ENCODE measurements around the gene QRFP. TPM values are rescaled to one million over a fixed set of nuclear protein-coding genes. Genes with fewer than 3 reads are reported as not detected.

The QRFP gene
- total RNA-seq, 1 donor, result not detected

GRCh38 chr9:130936285-130937117 lies 39.9 kb upstream of the QRFP start:
- peaks cover 10% of the 10 kb centered on the region for H3K4me1 ChIP-seq (ENCODE audit: insufficient read depth, low read length)
- H3K27me3 ChIP-seq (ENCODE audit: insufficient read depth, low read length), result peaks cover 40% of the 10 kb centered on the region
- no peak overlapping the region for H3K4me3 ChIP-seq (ENCODE audit: low read length)
- H3K9me3 ChIP-seq (ENCODE audit: low read depth, low read length), result no peaks in the 10 kb centered on the region

DNA sequence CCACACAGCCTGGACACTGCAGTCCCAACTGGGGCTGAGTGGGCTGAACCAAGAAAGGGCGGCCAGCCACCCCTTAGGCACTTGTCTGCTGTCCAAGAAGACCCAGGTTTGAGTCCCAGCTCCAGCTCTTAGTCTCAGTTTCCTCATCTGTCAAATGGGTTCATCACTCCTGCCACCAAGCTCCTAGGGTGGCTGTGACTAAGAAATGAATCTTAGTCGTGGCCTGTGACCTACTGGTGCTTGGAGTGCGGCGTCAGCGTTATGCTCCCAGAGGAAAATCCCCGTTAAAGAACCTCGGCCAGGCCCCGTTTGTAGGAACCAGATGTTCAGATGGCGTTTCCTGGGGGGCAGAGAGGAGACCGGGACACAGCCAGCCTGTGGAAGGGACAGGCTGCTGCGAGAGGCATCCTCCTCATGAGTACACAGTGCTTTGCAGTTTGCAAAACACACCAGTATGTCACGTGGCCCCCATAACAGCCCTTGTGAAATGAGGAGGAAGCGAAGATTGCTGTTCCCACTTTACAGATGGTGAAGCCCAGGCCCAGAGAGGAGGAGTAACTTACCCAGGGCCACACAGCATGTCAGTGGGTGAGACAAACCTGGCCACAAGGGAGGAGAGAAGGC lies 39.1 kb upstream of the QRFP start:
- H3K4me3 ChIP-seq (ENCODE audit: low read length), result no peak overlapping the region
- no peaks in the 10 kb centered on the region for H3K9me3 ChIP-seq (ENCODE audit: low read depth, low read length)
- H3K27me3 ChIP-seq (ENCODE audit: insufficient read depth, low read length), result peaks cover 33% of the 10 kb centered on the region
- peaks cover 6% of the 10 kb centered on the region for H3K4me1 ChIP-seq (ENCODE audit: insufficient read depth, low read length)

GRCh38 chr9:130934702-130935647 lies 38.4 kb upstream of the QRFP start:
- H3K27me3 ChIP-seq (ENCODE audit: insufficient read depth, low read length), result peaks cover 26% of the 10 kb centered on the region
- H3K4me1 ChIP-seq (ENCODE audit: insufficient read depth, low read length), result peaks cover 6% of the 10 kb centered on the region
- H3K9me3 ChIP-seq (ENCODE audit: low read depth, low read length), result no peaks in the 10 kb centered on the region

GRCh38 chr9:130934246-130934645 lies 37.6 kb upstream of the QRFP start:
- H3K4me3 ChIP-seq (ENCODE audit: low read length), result no peak overlapping the region
- peaks cover 5% of the 10 kb centered on the region for H3K4me1 ChIP-seq (ENCODE audit: insufficient read depth, low read length)
- H3K9me3 ChIP-seq (ENCODE audit: low read depth, low read length), result no peaks in the 10 kb centered on the region
- peaks cover 26% of the 10 kb centered on the region for H3K27me3 ChIP-seq (ENCODE audit: insufficient read depth, low read length)

More at GRCh38 chr9:130934702-130935647, 38.4 kb upstream of the QRFP start:
- no peak overlapping the region for H3K4me3 ChIP-seq (ENCODE audit: low read length)

DNA sequence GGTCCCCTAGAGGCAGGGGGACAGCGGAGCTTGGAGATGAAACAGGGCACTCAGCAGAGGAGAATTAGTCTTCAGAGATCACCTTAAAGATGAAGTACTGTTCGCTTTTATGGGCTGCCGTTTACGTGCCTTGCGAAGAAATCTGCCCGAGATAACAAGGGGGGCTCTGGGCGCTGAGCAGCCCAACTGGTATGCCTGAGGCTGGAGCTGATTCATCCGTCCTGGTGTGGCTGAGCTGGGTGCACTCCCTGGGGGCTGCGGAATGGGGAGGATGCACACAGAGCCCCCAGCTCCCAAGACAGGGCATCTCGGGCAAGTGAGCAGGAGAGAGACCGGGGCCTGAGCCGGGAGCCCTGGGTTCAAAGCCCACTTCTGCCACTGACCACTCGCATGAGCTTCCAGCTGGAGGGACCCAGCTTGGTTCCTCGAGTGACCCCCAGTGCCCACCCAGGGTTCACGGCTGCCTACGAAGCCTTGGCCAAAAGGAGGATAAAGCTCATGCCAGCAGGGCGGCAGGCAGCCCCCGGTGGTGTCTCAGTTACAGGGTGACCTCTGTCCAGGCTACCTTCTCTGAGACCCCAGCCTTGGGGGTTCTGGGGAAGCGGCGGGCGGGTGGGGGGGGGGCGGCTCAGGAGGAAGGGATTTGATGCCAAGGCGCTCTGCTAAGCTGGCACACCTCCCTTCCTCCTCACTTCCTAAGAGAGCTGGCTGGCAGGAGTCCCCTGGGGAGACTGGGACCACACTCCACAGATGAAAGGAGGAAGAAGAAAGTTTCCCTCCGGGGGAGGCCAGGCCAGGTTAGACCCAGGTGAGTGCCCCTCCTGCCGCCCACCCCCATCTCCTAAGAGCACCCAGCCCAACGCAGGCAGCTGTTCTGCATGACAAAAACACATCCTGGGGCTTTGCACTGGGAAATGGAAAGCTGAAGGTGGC lies 36.8 kb upstream of the QRFP start:
- no peaks in the 10 kb centered on the region for H3K9me3 ChIP-seq (ENCODE audit: low read depth, low read length)
- H3K4me1 ChIP-seq (ENCODE audit: insufficient read depth, low read length), result no peaks in the 10 kb centered on the region
- no peak overlapping the region for H3K4me3 ChIP-seq (ENCODE audit: low read length)
- peaks cover 26% of the 10 kb centered on the region for H3K27me3 ChIP-seq (ENCODE audit: insufficient read depth, low read length)

DNA sequence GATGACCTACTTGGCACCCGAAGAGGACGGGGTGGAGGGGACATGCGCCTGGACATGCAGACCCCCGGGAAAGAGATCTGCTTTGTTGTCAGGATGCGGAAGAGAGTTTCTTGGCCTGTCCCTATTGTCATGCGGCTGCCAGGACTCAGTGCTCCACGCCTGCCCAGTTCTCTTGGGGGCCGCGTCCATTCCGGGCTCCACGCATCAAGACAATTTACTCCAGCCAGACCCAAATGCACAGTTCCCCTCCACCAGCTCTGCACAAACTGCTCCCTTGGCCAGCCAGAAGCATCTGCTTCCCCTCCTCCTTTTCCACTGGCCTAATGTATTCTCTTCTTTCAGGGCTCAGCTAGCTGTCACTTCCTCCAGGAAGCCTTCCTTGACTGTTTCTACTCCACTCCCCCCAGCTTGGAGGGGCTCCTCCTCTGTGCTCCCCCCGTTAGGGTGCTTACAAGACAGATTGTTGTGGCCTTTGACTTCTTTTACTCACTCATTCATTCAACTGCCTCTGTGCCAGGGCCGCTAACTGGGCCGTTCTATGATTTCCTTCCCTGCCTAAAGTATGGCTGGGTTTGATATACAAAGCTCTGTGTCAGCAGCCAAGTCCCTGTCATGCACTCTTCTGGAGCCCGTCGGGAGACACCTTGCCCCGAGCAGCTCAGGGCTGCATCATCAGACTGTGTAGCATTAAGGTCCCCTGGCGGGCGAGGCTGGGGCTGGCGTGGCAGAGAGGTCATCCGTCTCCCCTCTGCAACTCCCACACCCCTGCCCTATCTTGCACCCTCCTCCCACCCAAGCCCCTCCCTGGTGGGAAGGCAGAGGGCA lies 35.9 kb upstream of the QRFP start:
- Histone ChIP-seq H3K4me1 (ENCODE audit: insufficient read depth, low read length) (no peaks in the 10 kb centered on the region), H3K4me3 (ENCODE audit: low read length) (no peak overlapping the region), H3K27me3 (ENCODE audit: insufficient read depth, low read length) (peaks cover 20% of the 10 kb centered on the region), H3K9me3 (ENCODE audit: low read depth, low read length) (no peaks in the 10 kb centered on the region)

- no peaks in the 10 kb centered on the region for H3K4me1 ChIP-seq (ENCODE audit: insufficient read depth, low read length)
- peaks cover 13% of the 10 kb centered on the region for H3K27me3 ChIP-seq (ENCODE audit: insufficient read depth, low read length)
- no peak overlapping the region for H3K4me3 ChIP-seq (ENCODE audit: low read length)
- no peaks in the 10 kb centered on the region for H3K9me3 ChIP-seq (ENCODE audit: low read depth, low read length)
Observed at GRCh38 chr9:130931508-130932254, 35.1 kb upstream of the QRFP start.

GRCh38 chr9:130930804-130931349 lies 34.3 kb upstream of the QRFP start:
- H3K9me3 ChIP-seq (ENCODE audit: low read depth, low read length), result no peaks in the 10 kb centered on the region
- H3K4me3 ChIP-seq (ENCODE audit: low read length), result no peak overlapping the region
- H3K4me1 ChIP-seq (ENCODE audit: insufficient read depth, low read length), result no peaks in the 10 kb centered on the region
- peaks cover 7% of the 10 kb centered on the region for H3K27me3 ChIP-seq (ENCODE audit: insufficient read depth, low read length)

- no peak overlapping the region for H3K4me3 ChIP-seq (ENCODE audit: low read length)
- peaks cover 3% of the 10 kb centered on the region for H3K27me3 ChIP-seq (ENCODE audit: insufficient read depth, low read length)
- H3K9me3 ChIP-seq (ENCODE audit: low read depth, low read length), result no peaks in the 10 kb centered on the region
- no peaks in the 10 kb centered on the region for H3K4me1 ChIP-seq (ENCODE audit: insufficient read depth, low read length)
Observed at GRCh38 chr9:130930132-130930803, 33.7 kb upstream of the QRFP start.

DNA sequence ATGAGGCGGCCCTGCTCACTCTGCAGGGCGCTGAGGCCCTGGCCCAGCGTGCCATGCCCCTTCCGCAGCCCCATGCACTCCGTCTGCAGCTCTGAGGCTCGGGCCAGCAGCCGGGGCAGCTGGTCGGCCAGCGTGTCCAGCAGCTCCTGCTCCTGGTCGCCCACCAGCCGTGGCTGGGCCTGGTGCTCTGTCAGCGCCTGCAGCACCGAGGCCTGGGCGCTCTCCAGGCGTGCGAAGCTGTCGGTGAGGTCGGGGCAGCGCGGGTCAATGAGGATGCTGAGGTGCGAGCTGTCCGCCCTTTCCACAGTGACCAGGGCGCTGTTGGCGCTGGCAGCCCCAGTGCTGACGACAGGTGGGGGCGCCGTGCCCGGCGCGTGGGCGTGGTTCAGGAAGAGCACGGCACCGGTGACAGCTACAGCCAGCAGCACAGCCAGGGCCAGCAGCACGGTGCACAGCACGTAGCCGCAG lies 33.0 kb upstream of the QRFP start:
- Histone ChIP-seq H3K4me3 (ENCODE audit: low read length) (no peak overlapping the region), H3K27me3 (ENCODE audit: insufficient read depth, low read length) (no peaks in the 10 kb centered on the region)

GRCh38 chr9:130927995-130928900 lies 31.6 kb upstream of the QRFP start:
- H3K4me3 ChIP-seq (ENCODE audit: low read length), result no peak overlapping the region
- H3K9me3 ChIP-seq (ENCODE audit: low read depth, low read length), result no peaks in the 10 kb centered on the region
- H3K27me3 ChIP-seq (ENCODE audit: insufficient read depth, low read length), result no peaks in the 10 kb centered on the region
- H3K4me1 ChIP-seq (ENCODE audit: insufficient read depth, low read length), result no peaks in the 10 kb centered on the region

More for the DNA sequence above, 33.0 kb upstream of the QRFP start:
- Histone ChIP-seq H3K4me1 (ENCODE audit: insufficient read depth, low read length) (no peaks in the 10 kb centered on the region), H3K9me3 (ENCODE audit: low read depth, low read length) (no peaks in the 10 kb centered on the region)

All from mononuclear cell (primary cell).